Body of pancreas (tissue), 4 donors: ENCODE measurements around the gene LRRC46. TPM values are rescaled to one million over a fixed set of nuclear protein-coding genes. Genes with fewer than 3 reads are reported as not detected.
A peak's percentile ranks its signal among the peaks of the same experiment; 100 is the strongest.

ENCODE experiments used
- ATAC-seq: fragments of 150-250 bp; one replicate; pipeline ENCODE4 v1.9.1; 2016
- DNase-seq, 4 donors: peaks; one replicate each; pipeline ENCODE4 v3.0.0-alpha.2; 2019
- H3K27ac ChIP-seq, 4 donors: fragments of 200-600 bp; sonication (generic); 1 replicate in 3 of 4; 2 replicates in 1 of 4; pipeline versions ENCODE4 v1.5.1 to v1.6.1; 2016 to 2019; ENCODE audit warnings: mild to moderate bottlenecking in 1 of 4, mixed read lengths in 1 of 4, moderate library complexity in 1 of 4
- H3K27me3 ChIP-seq, 2 donors: fragments of 200-600 bp; sonication (generic); one replicate each; pipeline ENCODE4 v1.6.0; 2016; ENCODE audit warnings: mild to moderate bottlenecking in 1 of 2
- H3K36me3 ChIP-seq, 2 donors: fragments of 200-600 bp; sonication (generic); replicated peaks in 1 of 2; 2 replicates each; pipeline ENCODE4 v1.5.1; 2016; ENCODE audit warnings: low read depth in 2 of 2; ENCODE audit not compliant: insufficient read depth in 1 of 2
- H3K4me1 ChIP-seq: fragments of 200-600 bp; sonication (generic); one replicate; pipeline ENCODE4 v1.6.0; 2016
- H3K4me3 ChIP-seq, 2 donors: fragments of 200-600 bp; sonication (generic); 1 replicate in 1 of 2; 2 replicates in 1 of 2; pipeline ENCODE4 v1.5.1; 2016 to 2019
- H3K9me3 ChIP-seq, 3 donors: fragments of 200-600 bp; sonication (generic); 1 replicate in 2 of 3; 2 replicates in 1 of 3; pipeline ENCODE4 v1.5.1; 2016
- CTCF ChIP-seq, 7 experiments: fragments of 450-650 bp in 4 of 7; fragments of 200-600 bp in 3 of 7; sonication (generic) in 3 of 7; IDR thresholded peaks; one replicate each; pipeline ENCODE4 v1.5.1; 2016 to 2019; ENCODE audit warnings: antibody characterized with exemption in 7 of 7
- POLR2A ChIP-seq, 3 donors: fragments of 450-650 bp; IDR thresholded peaks; one replicate each; pipeline ENCODE4 v1.6.1; 2016; ENCODE audit warnings: antibody characterized with exemption in 3 of 3, mild to moderate bottlenecking in 2 of 3
- WGBS, 2 donors: methylation state at CpG; one replicate each; pipeline ENCODE4 v1.1.5; 2017; 5-methylcytosine and 5-hydroxymethylcytosine counted together
- intact Hi-C: fragments of 100-400 bp; cut with DNase I; formaldehyde crosslinking; loops from one replicate; pipeline ENCODE4 v1.15.1; 2023
- total RNA-seq, 2 donors: library from RNA; depleted of rRNA; stranded (reverse); fragments of >200 nt; gene quantifications; one replicate each; pipeline ENCODE4 v1.1.0, GENCODE V29; 2016

LRRC46 gene
- not detected for total RNA-seq

- Histone ChIP-seq H3K4me1 (peaks cover 20% of the 10 kb centered on the region), H3K4me3 (peak within 1 kb of the TSS; percentile 58 to 67), H3K36me3 (peaks cover 8 to 13% of the 10 kb centered on the region in 2 donors), H3K27me3 (no peaks in the 10 kb centered on the region), H3K27ac (peak within 1 kb of the TSS; percentile 23 to 78 (median 61)), H3K9me3 (no peaks in the 10 kb centered on the region)
- WGBS, 2 donors = 0% methylated on average over 28 to 42 of the region's 42 CpGs
- intact Hi-C loops = loop anchor here (10.0 kb wide), 1 partner anchor 184 kb away; no protein-coding TSS in a partner anchor
- TF ChIP-seq CTCF (IDR thresholded peaks at IDR 0.05) (peak in 2 of 7 experiments; percentile 14 to 19), POLR2A (IDR thresholded peaks at IDR 0.05) (peak; percentile 42 to 87 (median 82))
- peak; percentile 93 to 95 (median 94) for DNase-seq
- peak; percentile 99 for ATAC-seq
These were observed at the start of gene LRRC46, which contains the start of gene MRPL10 for GRCh38 chr17:47831003-47831933. LRRC46 (plus strand) TSS chr17:47831670; CDS start chr17:47831990, 320 bp downstream. MRPL10 (minus strand) TSS chr17:47831541; CDS start chr17:47831511, 30 bp downstream.

DNA sequence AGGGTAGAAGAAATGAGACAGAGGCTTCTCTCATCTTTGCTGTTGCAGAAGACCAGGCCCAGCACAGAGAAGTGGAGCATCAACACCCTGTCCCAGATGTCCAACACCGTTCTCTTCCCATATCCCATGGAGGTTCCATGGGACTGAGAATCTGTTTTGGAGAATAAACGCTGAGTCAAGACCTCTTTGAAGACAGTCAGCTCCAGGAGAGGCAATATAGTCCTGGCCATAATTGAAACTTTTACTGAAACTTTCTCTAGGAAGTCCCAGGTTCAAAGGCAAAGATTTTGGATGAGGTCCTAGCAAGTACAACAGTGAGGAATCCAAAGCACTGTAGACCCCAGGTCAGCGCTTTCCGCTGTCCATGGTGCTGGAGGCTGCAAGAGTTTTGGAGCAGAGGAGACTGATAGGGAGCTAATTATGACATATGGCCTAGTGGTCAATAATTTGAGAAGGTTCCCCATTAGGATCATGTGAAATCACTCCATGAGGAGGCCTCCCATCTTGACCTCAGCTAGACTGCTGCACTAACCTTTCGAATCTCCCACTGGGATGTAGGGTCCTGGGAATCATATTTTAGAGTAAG, 45.8 kb upstream of the LRRC46 start:
- 42 to 63% methylated on average over 5 of the region's 5 CpGs for WGBS, 2 donors
- ATAC-seq (no peak), DNase-seq (no peak)
- no peaks in the 10 kb centered on the region for H3K36me3 ChIP-seq
- H3K4me1 ChIP-seq = peaks cover 9% of the 10 kb centered on the region
- no peaks in the 10 kb centered on the region for H3K9me3 ChIP-seq
- intact Hi-C loops = no loop called here
- H3K27me3 ChIP-seq = peaks cover 0 to 6% of the 10 kb centered on the region in 2 donors
- H3K27ac ChIP-seq = no peak overlapping the region
- no peak overlapping the region for H3K4me3 ChIP-seq
- no peak for TF ChIP-seq POLR2A (IDR thresholded peaks at IDR 0.05)
- TF ChIP-seq CTCF (IDR thresholded peaks at IDR 0.05) = no peak

DNA sequence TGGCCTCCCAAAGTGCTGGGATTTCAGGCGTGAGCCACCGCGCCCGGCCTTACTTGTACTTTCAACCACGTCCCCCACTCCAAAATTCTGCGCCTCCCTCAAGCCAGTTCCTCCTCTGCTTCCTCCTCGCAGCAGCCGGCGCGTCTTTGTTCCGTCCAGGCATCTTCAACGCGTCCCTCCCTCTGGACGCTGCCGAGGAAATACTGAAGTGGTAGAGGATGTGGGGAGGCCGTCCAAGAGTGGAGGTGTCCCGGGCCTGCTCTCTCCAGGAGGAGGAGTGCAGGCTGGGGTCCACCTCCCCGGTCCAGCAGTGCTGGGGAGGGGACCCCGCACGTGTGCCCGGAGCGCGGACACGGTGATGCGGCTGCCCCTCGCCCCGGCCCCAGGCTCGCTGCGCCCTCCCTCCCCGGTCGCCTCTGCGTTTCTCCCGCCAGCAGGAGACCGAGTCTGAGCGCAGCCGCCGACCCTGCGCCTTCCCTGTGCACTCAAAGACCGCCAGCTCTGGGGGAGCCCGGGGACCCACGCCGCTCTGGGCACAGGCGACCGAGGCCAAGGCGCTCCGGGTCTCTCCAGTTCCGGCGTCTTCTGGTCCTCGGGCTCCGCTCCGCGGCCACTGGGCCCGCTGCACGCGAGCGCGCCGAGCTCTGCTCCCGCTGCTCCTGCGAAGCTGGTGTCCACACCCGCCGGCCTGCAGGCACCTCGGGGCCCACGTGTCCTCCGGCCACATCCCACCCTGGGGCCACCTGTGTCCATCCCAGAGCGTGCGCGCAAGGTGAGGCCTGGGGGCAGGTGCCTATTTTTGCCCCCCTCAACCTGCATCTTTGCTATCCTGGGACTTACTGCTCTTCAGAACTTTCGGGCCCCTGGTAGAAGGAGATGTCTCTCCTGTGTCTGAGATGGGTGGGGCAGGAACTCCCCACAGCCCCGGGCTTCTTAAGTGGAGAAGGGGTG, 41.6 kb upstream of the LRRC46 start:
- DNase-seq (peak; percentile 61 to 71 (median 64)), ATAC-seq (peak; percentile 94)
- intact Hi-C loops = no loop called here
- H3K27ac ChIP-seq = no peak overlapping the region
- H3K4me3 ChIP-seq = peak overlapping the region in 1 of 2 donors; percentile 13
- 2 to 9% methylated on average over 21 to 69 of the region's 70 CpGs for WGBS, 2 donors
- H3K27me3 ChIP-seq = peaks cover 0 to 6% of the 10 kb centered on the region in 2 donors
- peaks cover 9% of the 10 kb centered on the region for H3K4me1 ChIP-seq
- H3K36me3 ChIP-seq = no peaks in the 10 kb centered on the region
- H3K9me3 ChIP-seq = no peaks in the 10 kb centered on the region
- TF ChIP-seq CTCF (IDR thresholded peaks at IDR 0.05) (peak; percentile 31 to 62 (median 55)), POLR2A (IDR thresholded peaks at IDR 0.05) (no peak)

DNA sequence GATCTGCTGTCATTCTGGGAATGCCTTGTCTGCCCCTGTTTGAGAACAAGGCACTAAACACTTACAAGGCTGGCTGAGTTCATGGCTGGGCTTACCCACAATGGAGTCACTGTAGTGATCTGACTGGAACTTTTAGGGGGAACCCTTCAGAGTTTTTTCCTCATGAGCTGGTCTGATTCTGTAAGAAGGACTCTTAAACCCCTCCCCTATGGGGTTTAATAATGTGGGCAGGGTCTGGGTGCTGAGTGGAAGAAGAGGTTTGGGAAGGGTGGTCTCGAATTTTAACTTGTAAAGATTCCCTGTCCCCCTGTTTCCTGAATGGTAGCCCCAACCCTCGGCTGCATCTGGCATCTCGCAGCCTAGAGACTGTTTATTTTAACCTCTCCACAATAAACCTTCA, 40.4 kb upstream of the LRRC46 start:
- TF ChIP-seq CTCF (IDR thresholded peaks at IDR 0.05) = no peak
- TF ChIP-seq POLR2A (IDR thresholded peaks at IDR 0.05) = no peak
- Histone ChIP-seq H3K4me3 (no peak overlapping the region), H3K9me3 (no peaks in the 10 kb centered on the region), H3K27me3 (peaks cover 0 to 6% of the 10 kb centered on the region in 2 donors), H3K4me1 (peaks cover 9% of the 10 kb centered on the region), H3K27ac (no peak overlapping the region), H3K36me3 (no peaks in the 10 kb centered on the region)
- DNase-seq (no peak), ATAC-seq (no peak)
- 42 to 65% methylated on average over 3 of the region's 3 CpGs for WGBS, 2 donors
- intact Hi-C loops = no loop called here
